Renal cortical epithelial cell (primary cell): Measurements from ENCODE around the gene CACNA1C. TPM values are rescaled to one million over a fixed set of nuclear protein-coding genes. Genes with fewer than 3 reads are reported as not detected.

Experiments used
- DNase-seq: peaks from one replicate; pipeline ENCODE4 v3.0.0-alpha.2; 2011; ENCODE audit warnings: low read depth
- total RNA-seq: library from RNA; depleted of rRNA; stranded (reverse); fragments of >200 nt; gene quantifications from 2 replicates; pipeline ENCODE4 v1.2.3, GENCODE V29; 2014

Gene CACNA1C
- total RNA-seq, 1 donor from 2014 or later = 0.05 TPM

DNA sequence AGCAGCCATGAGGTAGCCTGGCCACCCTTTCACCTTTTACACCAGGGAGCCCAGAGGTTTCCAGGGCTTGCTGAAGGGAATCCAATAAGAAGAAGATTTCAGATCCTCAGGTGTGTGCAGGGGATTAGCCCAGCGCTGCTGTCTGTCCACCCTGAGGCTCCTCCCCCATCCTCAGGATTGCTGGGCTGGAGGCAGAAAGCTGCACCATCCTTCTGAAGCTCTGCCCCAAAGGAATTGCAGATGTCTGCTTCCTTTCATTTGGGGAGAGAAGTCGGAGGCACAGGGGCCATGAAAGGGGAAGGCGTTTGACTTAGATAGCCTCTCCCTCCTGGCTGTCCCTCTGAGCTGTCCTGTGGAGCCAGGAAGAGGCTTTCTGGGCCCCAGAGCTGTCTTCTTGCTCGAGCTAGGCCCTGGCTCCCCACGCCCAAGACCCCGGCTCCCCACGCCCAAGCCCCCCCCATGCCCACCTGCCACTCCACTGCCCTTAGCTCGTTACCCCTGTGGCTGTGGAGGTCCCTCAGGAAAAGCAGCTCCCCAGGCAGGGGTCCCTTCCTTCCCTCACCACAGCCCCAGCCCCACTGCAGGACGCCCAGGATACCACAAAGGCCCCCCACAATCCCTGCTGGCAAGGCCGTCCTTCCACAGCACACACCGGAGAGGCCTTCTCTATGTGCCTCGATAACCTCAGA lies 359.0 kb downstream of the CACNA1C start:
- no peak for DNase-seq

DNA sequence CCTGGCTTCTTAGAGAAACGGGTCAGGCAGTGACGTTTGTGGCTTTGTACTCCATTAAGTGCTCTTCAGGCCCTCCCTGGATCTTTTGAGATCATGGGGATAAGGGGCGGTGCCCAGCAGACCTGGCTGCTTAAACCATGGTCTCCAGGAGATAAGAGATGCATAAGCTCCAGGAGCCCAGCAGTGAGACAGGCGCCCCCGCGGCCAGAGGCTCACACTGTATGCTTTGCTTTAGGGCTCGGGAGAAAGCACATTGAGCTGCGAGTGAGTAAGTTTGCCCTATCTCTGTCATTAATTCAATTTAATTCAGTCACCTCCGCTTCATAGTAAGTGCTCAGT lies 359.5 kb downstream of the CACNA1C start:
- DNase-seq = no peak

DNA sequence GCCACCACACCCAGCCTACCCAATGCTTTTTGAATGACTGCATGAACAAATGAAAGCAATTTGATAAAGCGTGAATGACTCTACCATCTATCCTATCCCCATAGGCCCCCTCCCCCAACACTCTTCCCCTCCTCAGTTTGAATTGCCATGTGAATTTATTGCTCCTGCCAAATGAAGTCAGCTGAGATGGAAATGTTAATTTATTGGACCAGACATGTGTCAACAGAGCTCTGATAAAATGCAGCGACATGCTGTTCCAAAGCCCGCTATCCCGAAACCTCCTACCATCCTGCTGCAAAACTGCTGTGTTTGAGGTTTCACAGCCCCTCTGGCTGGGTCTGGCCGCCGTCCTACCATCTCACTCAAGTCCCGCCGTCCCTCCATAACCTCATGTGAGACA lies 360.5 kb downstream of the CACNA1C start:
- no peak for DNase-seq

DNA sequence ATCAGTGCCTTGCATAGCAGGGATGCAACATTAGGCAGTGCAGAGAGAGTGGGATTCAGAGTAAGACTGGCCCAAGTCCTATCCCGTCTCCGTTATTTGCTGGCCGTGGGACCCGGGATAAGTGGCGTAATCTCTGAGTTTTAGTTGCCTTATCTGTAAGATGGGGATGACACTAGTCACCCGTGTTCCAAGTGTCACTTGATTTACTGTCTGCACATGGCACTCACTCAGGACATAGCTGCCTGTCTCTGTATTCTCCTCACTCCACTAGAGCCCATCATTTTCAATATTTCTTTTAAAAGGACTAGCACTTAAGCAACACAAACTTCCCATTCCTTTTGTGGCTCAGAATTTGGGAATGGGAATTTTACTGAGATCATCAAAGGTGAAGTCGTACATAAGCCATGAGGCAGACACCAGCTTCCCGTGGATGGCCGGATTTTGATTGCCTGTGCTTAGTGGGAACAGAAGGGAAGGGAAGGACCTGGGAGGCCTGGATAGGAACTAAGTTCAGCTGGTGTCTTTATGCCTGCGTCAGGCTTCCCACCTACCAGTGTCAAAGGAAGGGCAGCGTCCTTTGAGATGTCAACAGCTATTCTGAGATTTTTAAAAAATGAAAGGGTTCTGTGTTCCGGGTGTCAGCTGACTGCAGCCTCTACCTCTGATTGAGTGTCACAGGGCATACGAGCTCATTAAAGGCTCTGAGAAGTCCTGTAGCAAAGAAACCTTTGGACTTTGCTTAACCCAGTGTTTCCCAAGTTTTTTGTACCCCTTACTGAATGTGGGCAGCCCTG lies 361.4 kb downstream of the CACNA1C start:
- no peak for DNase-seq

DNA sequence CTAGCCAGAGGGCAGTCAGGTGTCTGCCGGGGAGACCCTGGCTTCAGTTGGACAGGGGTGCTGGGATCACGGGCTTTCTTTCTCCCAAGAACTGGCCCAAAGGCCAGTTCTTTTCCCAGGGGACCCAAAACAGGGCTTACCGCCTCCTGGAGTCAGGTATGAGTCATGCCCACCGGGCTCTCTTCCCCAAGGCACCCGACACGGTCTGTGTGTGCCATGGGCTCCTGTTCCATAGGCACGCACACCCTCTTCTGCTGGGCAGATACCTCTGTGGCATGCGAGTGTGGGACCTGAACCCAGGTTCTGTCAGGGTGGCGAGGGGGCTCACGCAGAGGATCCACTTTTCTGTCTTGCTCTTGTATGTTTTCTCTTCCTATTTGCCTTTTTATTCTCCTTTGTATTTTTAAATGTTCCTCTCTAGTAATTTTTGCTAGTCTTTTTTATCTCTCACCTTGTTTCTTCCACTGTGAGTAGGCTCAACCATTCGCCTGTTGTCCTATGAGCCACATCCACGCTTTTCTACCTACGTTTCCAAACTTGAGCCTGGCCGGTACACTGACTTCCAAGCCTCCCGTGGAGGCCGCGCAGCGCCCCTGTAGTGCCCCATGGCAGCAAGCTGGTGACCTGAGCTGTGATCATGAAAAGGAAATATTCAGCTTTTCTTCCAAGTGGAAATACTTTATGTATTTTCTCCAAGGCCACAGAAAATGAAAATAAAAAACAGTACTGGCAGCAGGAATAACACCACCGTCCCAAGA lies 362.2 kb downstream of the CACNA1C start:
- no peak for DNase-seq

DNA sequence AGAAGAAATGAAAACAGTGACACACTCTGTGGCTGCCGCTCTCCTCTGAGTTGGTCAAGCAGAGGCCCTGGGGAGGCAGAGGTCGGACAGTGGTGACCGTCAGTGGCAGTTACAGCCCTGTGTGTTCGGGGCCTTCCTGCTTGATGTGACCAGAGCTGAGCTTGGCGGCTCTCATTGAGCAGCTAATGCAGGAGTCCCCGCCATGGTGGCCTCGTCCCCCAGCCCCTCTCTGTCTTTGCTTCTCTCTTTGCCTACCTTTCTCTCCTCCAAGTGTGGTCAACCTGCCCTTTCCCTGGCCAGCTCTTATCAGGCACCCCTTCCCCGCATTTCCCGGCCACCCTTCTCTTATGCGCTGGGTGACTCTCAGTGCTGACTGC lies 362.8 kb downstream of the CACNA1C start:
- no peak for DNase-seq

DNA sequence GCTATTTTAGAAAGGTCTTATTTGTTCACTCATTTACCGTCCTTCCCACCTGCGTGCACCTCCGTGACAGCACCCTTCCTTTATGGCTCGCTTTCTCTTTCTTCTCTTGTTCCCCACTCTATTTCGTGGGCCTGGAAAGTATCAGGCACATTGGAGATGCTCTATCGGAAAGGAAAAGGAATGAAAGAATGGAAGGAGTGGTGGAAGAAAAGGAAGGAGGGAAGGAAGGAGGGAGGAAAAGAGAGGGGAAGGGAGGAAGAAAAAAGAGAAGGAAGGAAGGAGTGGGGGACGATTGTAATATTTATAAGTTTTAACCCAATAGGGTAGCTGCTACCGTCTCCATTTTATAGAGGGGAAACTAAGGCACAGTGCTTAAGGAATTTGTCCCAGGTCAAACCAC lies 363.4 kb downstream of the CACNA1C start:
- no peak for DNase-seq

DNA sequence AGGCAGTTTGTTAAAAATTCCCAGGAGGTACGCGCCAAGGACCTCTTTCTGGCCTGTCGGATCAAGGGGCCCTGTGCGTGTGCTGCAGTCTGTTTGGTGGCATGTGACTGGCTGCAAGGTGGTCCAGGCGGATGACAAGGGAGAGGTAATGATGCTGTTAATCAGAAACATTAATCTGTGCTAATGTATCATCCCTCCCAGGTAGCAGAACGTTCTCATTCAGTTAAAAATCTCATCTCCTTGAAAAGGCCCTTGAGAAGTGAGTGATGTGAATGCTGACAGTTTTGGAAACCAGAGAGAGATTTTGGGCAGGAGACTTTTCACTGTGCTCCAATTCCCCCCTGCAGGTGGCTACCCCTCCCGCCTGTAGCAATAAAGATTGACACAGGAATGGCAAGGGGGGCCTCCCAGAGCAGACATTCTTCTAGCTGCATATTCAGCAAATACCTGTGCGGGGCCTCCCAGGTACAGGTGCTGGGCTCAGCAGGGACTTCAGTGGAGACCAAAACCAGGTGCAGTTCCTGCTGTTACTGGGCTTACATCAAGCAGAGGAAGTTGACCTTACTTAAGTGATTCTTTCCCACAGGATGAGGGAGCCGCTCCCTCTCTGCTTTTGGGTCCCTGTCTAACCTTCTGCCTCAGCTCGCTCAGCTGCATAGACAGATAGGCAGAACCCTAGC lies 364.8 kb downstream of the CACNA1C start:
- DNase-seq = no peak

DNA sequence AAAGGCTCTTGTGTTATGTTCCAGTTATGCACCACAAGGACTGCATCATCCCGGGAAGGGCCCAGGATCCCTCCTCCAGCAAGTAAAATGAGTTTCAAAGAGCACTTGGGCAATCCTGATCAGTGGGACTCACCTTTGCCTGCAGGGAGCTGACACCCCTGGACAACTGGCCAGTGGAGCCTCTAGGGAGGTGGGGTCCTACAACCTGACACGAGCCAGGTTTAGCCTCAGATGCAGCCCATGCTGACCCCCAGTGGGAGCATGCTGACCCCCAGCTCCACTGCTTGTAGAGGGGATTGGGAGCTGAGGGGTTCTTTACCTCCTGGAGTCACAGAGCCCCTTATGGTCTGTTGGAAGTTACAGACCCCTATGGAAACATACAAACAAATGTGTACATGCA lies 365.8 kb downstream of the CACNA1C start:
- no peak for DNase-seq

DNA sequence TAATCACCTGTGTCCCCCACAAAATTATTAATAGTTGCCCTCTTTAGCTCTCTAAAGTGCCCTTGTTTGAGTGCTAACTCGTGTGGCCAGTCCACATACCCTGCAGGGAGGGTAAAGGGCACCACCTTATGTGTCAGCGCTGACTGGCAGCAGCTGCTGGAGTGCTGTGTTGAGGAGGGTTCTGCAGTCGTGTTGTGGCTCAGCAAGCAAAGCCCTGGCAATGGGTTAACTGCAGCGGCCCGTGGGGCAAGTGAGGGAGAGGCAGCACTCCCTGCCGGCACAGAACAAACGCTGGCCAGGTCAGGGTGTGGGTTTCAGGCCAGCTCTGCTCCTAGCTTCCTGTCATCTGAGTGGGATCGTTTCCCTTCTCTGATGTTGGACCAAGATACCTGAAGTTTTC lies 369.8 kb downstream of the CACNA1C start:
- DNase-seq = no peak

DNA sequence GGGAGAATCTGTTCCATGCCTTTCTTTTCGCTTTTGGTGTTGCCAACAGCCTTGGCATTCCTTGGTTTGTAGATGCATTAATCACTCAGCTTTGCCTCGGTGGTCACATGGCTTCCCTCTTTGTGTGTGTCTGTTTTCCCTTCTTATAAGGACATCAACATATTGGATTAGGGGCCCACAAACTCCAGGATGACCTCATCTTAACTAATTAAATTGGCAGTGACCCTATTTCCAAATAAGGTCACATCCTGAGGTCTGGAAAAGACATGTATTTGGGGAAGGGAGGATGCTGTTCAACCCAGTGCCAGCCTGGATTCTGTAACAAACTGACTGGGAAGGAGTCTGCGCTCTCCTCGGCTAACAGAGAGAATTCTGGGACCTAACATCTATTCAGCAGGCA lies 376.2 kb downstream of the CACNA1C start:
- DNase-seq = no peak

DNA sequence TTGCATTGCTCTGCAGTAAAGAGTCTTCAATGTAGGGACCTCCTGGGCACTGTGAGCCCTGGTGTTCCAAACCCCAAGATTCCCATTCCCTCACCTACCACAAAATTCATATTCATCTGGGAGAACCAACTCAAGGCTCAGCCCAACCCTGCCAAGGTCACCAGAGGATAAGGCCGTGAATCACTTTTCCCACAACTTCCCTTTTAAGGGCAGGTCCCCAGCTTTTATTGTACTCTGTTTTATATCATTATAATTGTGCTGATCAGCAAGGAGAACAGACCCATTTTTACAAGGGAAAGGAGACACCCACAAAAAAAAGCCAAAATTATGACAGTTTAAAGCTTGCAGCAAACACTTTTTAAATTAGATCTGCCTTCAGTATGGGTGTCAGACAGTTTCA lies 379.0 kb downstream of the CACNA1C start:
- DNase-seq = no peak

DNA sequence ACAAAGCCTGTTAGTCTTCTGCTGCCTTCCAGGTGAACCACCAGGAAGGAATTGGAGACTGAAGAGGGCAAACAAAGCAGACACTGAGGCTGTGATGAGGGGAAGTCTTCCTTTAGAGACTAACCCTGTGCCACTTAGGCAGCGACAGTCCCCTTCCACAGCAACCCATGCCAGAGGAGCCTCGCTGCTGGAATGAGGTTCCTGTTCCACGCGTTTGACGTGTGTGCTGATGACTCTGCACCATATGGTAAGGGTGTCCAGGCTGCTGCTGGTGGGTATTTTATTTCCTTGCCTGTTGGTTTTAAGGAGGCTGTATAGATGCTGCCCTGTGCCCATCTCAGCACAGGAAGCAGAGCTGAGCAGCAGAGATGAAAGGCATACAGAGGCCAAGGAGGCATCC lies 380.1 kb downstream of the CACNA1C start:
- DNase-seq = no peak

DNA sequence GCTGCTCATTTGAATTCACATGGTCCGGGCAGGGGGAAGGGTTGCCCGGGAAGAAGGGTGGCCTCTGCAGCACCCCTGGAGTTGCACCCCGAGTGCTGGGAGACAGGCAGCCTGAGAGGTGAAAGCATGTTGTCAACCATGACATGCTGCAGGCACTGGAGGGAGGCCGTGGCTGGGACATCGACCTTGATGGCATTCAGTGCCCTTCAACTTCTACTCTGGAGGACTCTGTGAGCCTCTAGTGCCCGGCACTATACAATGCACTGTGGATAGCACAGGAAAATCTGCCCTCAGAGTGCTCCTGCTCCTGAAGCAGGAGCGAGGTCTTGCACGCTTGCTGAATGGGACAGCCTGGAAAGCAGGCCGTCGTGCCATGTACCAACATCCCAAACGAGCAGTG lies 382.7 kb downstream of the CACNA1C start:
- DNase-seq = no peak

DNA sequence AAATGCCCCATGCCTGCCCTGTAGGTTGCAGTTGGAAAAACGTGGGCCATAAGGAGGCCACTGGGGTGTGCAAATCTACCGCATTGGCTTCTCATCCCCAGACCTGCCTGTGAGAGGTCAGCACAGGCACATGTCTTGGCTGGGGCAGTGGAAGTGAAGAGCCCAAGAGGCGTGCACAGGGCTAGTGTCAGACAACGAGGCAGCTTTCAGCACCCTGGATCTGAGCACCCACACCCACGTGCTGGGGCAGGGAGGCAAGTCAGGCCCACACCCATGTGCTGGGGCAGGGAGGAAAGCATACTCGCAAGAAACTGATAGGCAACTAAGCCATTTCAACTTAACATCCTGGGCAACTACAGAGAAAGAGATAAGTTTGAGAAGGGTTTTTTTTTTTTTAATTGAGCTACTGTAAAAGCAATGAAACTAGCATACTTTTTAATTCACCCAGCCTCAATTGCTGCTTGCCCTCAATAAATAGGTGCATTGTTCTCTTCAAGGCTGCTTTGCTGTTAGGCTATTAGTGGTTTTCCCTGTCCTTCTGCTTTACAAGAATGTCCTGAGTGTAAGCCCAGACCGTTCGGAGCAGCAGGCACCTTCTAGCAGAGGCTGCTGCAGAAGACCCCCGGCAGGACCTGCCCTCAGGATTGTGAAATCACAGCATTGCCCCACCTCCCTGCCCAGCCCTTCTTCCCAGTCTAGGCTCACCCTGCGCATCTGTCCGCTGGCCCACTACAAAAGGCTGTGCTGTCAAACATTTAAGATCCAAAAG lies 386.7 kb downstream of the CACNA1C start:
- DNase-seq = no peak

DNA sequence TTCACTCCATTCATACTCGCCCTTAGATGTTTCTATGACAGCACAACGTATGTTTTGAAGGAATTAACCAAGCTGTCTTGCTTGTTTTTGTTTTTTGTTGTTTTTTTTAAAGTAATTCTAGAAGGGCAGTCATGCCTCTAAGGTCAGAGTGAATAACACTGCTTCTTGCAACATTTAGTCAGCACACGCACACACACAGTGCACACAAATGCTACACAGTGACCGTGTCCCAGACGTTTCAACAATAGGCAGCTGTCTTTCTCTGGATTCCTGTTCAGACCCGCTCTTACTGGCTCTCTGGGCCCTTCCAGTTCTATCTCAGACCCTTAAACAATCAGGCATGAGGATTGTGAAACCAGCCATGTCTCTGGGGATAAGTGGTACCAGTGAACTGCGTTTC lies 391.0 kb downstream of the CACNA1C start:
- no peak for DNase-seq

DNA sequence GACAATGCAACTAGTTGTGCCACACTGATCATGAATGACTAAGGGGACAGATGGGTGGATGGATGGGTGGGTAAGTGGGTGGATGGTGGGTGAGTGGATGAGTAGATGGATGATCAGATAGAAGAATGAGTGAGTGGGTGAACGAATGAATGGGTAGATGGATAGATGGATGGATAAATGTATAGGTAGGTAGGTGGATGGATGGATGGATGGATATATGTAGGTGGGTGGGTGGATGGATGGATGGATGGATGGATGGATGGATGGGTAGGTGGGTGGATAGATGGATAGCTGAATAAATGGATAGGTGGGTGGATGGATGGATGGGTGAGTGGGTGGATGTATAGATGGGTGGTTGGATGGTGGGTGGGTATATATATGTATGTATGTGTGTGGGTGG lies 393.2 kb downstream of the CACNA1C start:
- DNase-seq = no peak

DNA sequence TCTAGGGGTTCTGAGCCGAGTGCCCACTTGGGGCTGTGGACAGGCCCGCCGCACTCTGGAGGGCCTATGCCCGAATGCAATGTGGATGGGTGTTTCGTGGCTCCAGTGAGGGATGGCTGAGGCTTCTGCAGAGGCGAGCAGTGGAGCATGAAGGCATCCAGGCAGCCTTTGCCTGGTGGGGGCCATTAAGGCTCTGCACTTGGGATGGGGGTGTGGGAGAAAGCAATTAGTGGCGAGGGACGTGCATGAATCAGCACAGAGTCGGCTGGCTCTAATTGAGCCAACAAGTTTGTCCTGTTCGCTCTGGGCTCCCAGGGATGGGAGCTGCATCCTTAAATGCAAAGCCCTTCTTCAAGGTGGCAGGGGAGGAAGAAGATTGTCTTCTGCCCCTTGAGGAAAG lies 395.1 kb downstream of the CACNA1C start:
- peak; percentile 13 for DNase-seq

DNA sequence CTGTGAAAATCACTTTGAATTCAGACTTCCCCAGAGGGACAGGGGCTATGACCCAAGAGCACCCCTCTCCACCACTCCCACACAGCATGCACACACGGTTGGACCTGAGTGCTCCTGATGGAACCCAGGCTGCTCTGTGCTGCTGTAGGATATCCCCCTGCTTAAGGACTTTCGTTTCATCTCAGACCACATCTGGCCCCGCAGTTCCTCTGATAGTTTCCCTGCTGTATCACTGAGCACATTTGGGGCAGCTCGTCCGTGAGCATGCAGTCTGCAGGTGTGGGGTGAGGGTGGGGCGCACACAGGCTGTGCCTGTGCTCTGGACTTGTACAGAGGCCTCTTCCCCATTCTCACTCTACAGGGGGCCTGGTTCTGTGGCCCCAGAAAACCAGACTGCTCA lies 396.8 kb downstream of the CACNA1C start:
- DNase-seq = no peak

DNA sequence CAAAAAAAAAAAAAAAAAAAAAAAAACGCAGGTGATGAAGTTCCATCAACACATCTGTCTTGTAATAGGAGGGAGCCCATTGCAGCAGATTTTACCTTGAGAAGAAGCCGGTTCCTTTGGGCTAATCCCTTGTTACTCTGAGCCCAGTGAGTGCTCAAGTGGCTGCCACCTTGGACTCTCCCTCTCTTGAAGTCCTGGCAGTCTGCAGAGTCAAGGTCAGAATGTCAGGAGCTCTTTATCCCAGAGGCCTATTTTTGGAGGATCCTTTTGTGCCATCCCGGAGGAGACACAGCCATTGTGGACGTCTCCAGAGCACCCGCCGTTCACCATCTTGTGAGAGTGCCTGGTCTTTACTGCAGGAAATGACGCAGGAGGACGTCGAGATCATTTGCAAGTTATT lies 397.8 kb downstream of the CACNA1C start:
- no peak for DNase-seq

DNA sequence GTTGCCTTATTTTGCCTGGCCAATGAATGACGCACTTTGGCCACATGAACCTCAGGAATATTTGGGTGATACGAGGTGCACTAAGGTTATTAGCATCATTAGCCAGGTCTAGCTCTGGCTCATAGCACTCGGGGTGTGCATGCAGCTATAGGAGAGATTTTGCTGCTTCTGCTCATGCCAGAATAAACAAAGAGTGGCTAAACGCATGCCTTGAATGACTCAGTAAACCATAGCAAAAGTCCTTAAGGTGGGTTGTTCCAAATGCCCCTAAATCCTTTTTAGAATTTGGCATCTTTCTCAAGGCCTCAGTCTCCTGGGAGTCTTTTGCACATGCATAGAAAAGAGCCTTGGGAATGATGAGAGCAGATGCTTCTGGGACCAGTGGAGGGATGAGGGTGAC lies 398.2 kb downstream of the CACNA1C start:
- no peak for DNase-seq

DNA sequence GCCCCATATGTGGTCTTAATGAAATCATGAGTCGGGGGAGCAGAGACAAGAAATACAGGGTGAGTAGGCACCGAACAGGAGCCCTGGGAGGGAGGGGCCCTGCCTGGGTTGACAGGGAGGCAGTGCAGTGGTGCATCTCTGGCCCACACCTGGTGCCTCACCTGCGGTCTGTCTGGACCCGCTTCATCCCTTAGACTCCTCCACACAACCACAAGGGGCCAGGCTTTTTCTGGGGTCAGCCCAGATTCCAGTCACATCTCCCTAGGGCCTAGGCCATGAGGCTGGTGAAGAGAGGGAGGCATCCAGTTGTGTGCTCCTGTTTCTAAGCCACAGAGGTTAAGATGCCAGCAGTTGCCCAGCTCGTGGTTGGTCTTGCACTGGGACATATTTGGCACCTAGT lies 398.7 kb downstream of the CACNA1C start:
- no peak for DNase-seq
